ENCODE measurements around the gene ARMC5. TPM values are rescaled to one million over a fixed set of nuclear protein-coding genes. Genes with fewer than 3 reads are reported as not detected.
"Not testable (repeated sequence)": the region's sequence is repeated elsewhere in the genome, so short reads cannot be mapped to it uniquely, and the experiment has no call there.

ARMC5 gene
- total RNA-seq, 2 donors from 2014 or later, result 8.8 to 10.8 TPM

GRCh38 chr16:31413943-31414342 is 45.4 kb upstream of the ARMC5 start:
- H3K27ac ChIP-seq, result no peak overlapping the region
- H3K27me3 ChIP-seq (replicated peaks; ENCODE audit: insufficient read depth), result no peaks in the 10 kb centered on the region
- DNase-seq (ENCODE audit: low spot score), result no peak
- no peaks in the 10 kb centered on the region for H3K36me3 ChIP-seq
- no peaks in the 10 kb centered on the region for H3K4me1 ChIP-seq (ENCODE audit: control insufficient read depth in 1 of 2, low read depth in 2 of 2)
- TF ChIP-seq, protein P1, sequence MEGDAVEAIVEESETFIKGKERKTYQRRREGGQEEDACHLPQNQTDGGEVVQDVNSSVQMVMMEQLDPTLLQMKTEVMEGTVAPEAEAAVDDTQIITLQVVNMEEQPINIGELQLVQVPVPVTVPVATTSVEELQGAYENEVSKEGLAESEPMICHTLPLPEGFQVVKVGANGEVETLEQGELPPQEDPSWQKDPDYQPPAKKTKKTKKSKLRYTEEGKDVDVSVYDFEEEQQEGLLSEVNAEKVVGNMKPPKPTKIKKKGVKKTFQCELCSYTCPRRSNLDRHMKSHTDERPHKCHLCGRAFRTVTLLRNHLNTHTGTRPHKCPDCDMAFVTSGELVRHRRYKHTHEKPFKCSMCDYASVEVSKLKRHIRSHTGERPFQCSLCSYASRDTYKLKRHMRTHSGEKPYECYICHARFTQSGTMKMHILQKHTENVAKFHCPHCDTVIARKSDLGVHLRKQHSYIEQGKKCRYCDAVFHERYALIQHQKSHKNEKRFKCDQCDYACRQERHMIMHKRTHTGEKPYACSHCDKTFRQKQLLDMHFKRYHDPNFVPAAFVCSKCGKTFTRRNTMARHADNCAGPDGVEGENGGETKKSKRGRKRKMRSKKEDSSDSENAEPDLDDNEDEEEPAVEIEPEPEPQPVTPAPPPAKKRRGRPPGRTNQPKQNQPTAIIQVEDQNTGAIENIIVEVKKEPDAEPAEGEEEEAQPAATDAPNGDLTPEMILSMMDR (IDR thresholded peaks at IDR 0.05), result no peak
- ATAC-seq (ENCODE audit: insufficient number of reproducible peaks, low FRiP score, low read depth), result no peak
- no peak overlapping the region for H3K4me3 ChIP-seq
- no peaks in the 10 kb centered on the region for H3K9me3 ChIP-seq

- no peak for DNase-seq (ENCODE audit: low spot score)
- TF ChIP-seq, protein P1 (IDR thresholded peaks at IDR 0.05), result no peak
- Histone ChIP-seq H3K27ac (no peak overlapping the region), H3K36me3 (no peaks in the 10 kb centered on the region), H3K4me1 (ENCODE audit: control insufficient read depth in 1 of 2, low read depth in 2 of 2) (no peaks in the 10 kb centered on the region), H3K9me3 (no peaks in the 10 kb centered on the region), H3K4me3 (no peak overlapping the region), H3K27me3 (replicated peaks; ENCODE audit: insufficient read depth) (no peaks in the 10 kb centered on the region)
- no peak for ATAC-seq (ENCODE audit: insufficient number of reproducible peaks, low FRiP score, low read depth)
Observed at GRCh38 chr16:31414706-31415105, 44.6 kb upstream of the ARMC5 start.

DNA sequence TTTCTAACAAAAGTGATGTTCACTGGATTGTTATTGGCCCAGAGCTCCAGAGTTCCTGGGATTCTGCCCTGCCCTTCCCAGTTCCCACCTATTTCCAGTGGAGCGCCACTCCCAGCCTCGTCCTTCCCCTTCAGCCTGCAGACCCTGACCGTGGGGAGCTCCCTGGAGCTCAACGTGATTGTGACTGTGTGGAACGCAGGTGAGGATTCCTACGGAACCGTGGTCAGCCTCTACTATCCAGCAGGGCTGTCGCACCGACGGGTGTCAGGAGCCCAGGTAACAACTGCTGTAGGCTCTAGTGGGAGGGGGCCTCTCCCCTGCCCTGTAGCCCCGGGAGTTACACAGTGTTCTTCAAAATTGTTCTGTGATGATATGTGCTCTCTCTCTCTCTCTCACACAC is 42.9 kb upstream of the ARMC5 start:
- no peaks in the 10 kb centered on the region for H3K27me3 ChIP-seq (replicated peaks; ENCODE audit: insufficient read depth)
- ATAC-seq (ENCODE audit: insufficient number of reproducible peaks, low FRiP score, low read depth) (no peak), DNase-seq (ENCODE audit: low spot score) (no peak)
- H3K4me3 ChIP-seq, result no peak overlapping the region
- H3K36me3 ChIP-seq, result no peaks in the 10 kb centered on the region
- H3K9me3 ChIP-seq, result no peaks in the 10 kb centered on the region
- no peak overlapping the region for H3K27ac ChIP-seq
- TF ChIP-seq, protein P1 (IDR thresholded peaks at IDR 0.05), result no peak
- no peaks in the 10 kb centered on the region for H3K4me1 ChIP-seq (ENCODE audit: control insufficient read depth in 1 of 2, low read depth in 2 of 2)

GRCh38 chr16:31417036-31417435 is 42.3 kb upstream of the ARMC5 start:
- not testable (repeated sequence) for H3K27me3 ChIP-seq (replicated peaks; ENCODE audit: insufficient read depth); H3K9me3 ChIP-seq; DNase-seq (ENCODE audit: low spot score); H3K4me3 ChIP-seq; H3K4me1 ChIP-seq (ENCODE audit: control insufficient read depth in 1 of 2, low read depth in 2 of 2); ATAC-seq (ENCODE audit: insufficient number of reproducible peaks, low FRiP score, low read depth); H3K36me3 ChIP-seq; H3K27ac ChIP-seq

GRCh38 chr16:31417916-31418315 is 41.4 kb upstream of the ARMC5 start:
- TF ChIP-seq, protein P1 (IDR thresholded peaks at IDR 0.05), result no peak
- H3K4me1 ChIP-seq (ENCODE audit: control insufficient read depth in 1 of 2, low read depth in 2 of 2), result no peaks in the 10 kb centered on the region
- H3K27ac ChIP-seq, result no peak overlapping the region
- no peaks in the 10 kb centered on the region for H3K27me3 ChIP-seq (replicated peaks; ENCODE audit: insufficient read depth)
- no peak overlapping the region for H3K4me3 ChIP-seq
- ATAC-seq (ENCODE audit: insufficient number of reproducible peaks, low FRiP score, low read depth) (no peak), DNase-seq (ENCODE audit: low spot score) (no peak)
- no peaks in the 10 kb centered on the region for H3K9me3 ChIP-seq
- no peaks in the 10 kb centered on the region for H3K36me3 ChIP-seq

DNA sequence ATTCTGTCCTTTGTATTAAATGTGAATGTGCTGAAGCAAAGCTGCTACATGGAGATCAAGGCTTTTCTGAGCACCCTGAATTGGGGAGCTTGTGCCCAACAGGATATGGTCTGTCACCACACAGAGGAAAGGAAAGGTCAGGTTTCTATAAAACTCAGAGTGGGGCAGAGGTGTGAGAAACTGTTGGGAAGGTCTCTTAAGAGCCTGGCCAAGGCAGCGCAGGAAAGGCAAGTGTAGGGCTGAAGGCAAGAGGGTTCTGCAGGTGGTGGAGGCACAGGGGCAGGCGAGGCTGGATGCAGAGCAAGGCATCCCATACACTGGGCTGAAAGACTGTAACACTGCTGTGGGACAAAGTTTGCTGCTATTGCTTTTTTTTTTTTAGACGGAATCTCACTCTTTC is 39.3 kb upstream of the ARMC5 start:
- TF ChIP-seq, protein P1 (IDR thresholded peaks at IDR 0.05), result no peak
- ATAC-seq (ENCODE audit: insufficient number of reproducible peaks, low FRiP score, low read depth), result no peak
- no peak for DNase-seq (ENCODE audit: low spot score)
- H3K4me1 ChIP-seq (ENCODE audit: control insufficient read depth in 1 of 2, low read depth in 2 of 2), result no peaks in the 10 kb centered on the region
- H3K9me3 ChIP-seq, result no peaks in the 10 kb centered on the region
- no peak overlapping the region for H3K4me3 ChIP-seq
- H3K36me3 ChIP-seq, result no peaks in the 10 kb centered on the region
- no peaks in the 10 kb centered on the region for H3K27me3 ChIP-seq (replicated peaks; ENCODE audit: insufficient read depth)
- no peak overlapping the region for H3K27ac ChIP-seq

All from thoracic aorta (tissue), 2 donors.